ENCODE measurements around the gene TNC. TPM values are rescaled to one million over a fixed set of nuclear protein-coding genes. Genes with fewer than 3 reads are reported as not detected.
A peak's percentile ranks its signal among the peaks of the same experiment; 100 is the strongest.

TNC gene
- total RNA-seq, 1 experiment from 2014 or later = 11.4 TPM

GRCh38 chr9:115146581-115147021 is 28.6 kb upstream of the TNC start:
- no peaks in the 10 kb centered on the region for H3K27me3 ChIP-seq (replicated peaks; ENCODE audit: control insufficient read depth, insufficient read depth, low read length)
- no peaks in the 10 kb centered on the region for H3K36me3 ChIP-seq (ENCODE audit: control insufficient read depth, insufficient read depth, low read length)
- Mint-ChIP-seq H3K9me3 (ENCODE audit: unreplicated experiment) (no peaks in the 10 kb centered on the region), H3K4me3 (ENCODE audit: unreplicated experiment) (no peak overlapping the region), H3K27ac (ENCODE audit: unreplicated experiment) (peak overlapping the region; percentile 19), H3K27me3 (ENCODE audit: insufficient read depth, unreplicated experiment) (peaks cover 2% of the 10 kb centered on the region), H3K4me1 (ENCODE audit: low read depth, unreplicated experiment) (peaks cover 4% of the 10 kb centered on the region), H3K36me3 (ENCODE audit: insufficient read depth, unreplicated experiment) (peaks cover 5% of the 10 kb centered on the region)
- H3K4me1 ChIP-seq = peaks cover 8% of the 10 kb centered on the region
- no peak overlapping the region for H3K4me3 ChIP-seq (ENCODE audit: low read depth, low read length)
- DNase-seq = no peak
- 0 out of 2 replicates have a peak, but pooled peaks cover 5% of the 10 kb centered on the region for H3K9me3 ChIP-seq
- BruUV-seq (replicated peaks) = no TSS peak
- ChIA-PET POLR2A (no interaction called here), CTCF (no interaction called here)
- intact Hi-C loops (cut with micrococcal nuclease; ENCODE audit: unreplicated experiment) = no loop called here
- no peak for TF ChIP-seq CTCF (IDR thresholded peaks at IDR 0.05; ENCODE audit: insufficient read depth in 1 of 2, low read depth in 1 of 2, low read length in 1 of 2, severe bottlenecking in 1 of 2, unreplicated experiment in 1 of 2)

GRCh38 chr9:115144706-115145105 is 26.7 kb upstream of the TNC start:
- ChIA-PET POLR2A (no interaction called here), CTCF (no interaction called here)
- TF ChIP-seq CTCF (IDR thresholded peaks at IDR 0.05; ENCODE audit: insufficient read depth in 1 of 2, low read depth in 1 of 2, low read length in 1 of 2, severe bottlenecking in 1 of 2, unreplicated experiment in 1 of 2) = no peak
- no peaks in the 10 kb centered on the region for H3K9me3 Mint-ChIP-seq (ENCODE audit: unreplicated experiment)
- H3K36me3 Mint-ChIP-seq (ENCODE audit: insufficient read depth, unreplicated experiment) = peaks cover 5% of the 10 kb centered on the region
- no peak for DNase-seq
- no peak overlapping the region for H3K27ac Mint-ChIP-seq (ENCODE audit: unreplicated experiment)
- Histone ChIP-seq H3K4me3 (ENCODE audit: low read depth, low read length) (no peak overlapping the region), H3K9me3 (0 out of 2 replicates have a peak, but pooled peaks cover 5% of the 10 kb centered on the region), H3K36me3 (ENCODE audit: control insufficient read depth, insufficient read depth, low read length) (no peaks in the 10 kb centered on the region), H3K27me3 (replicated peaks; ENCODE audit: control insufficient read depth, insufficient read depth, low read length) (no peaks in the 10 kb centered on the region), H3K4me1 (peaks cover 8% of the 10 kb centered on the region)
- H3K4me1 Mint-ChIP-seq (ENCODE audit: low read depth, unreplicated experiment) = peaks cover 4% of the 10 kb centered on the region
- intact Hi-C loops (cut with micrococcal nuclease; ENCODE audit: unreplicated experiment) = no loop called here
- peaks cover 2% of the 10 kb centered on the region for H3K27me3 Mint-ChIP-seq (ENCODE audit: insufficient read depth, unreplicated experiment)
- no peak overlapping the region for H3K4me3 Mint-ChIP-seq (ENCODE audit: unreplicated experiment)
- no TSS peak for BruUV-seq (replicated peaks)

GRCh38 chr9:115143689-115144088 is 25.7 kb upstream of the TNC start:
- BruUV-seq (replicated peaks) = no TSS peak
- intact Hi-C loops (cut with micrococcal nuclease; ENCODE audit: unreplicated experiment) = no loop called here
- CTCF ChIA-PET = no interaction called here

More at GRCh38 chr9:115143689-115144088, 25.7 kb upstream of the TNC start:
- H3K27me3 Mint-ChIP-seq (ENCODE audit: insufficient read depth, unreplicated experiment) = peaks cover 2% of the 10 kb centered on the region
- Histone ChIP-seq H3K4me3 (ENCODE audit: low read depth, low read length) (no peak overlapping the region), H3K4me1 (peaks cover 8% of the 10 kb centered on the region), H3K27me3 (replicated peaks; ENCODE audit: control insufficient read depth, insufficient read depth, low read length) (no peaks in the 10 kb centered on the region), H3K9me3 (0 out of 2 replicates have a peak, but pooled peaks cover 5% of the 10 kb centered on the region), H3K36me3 (ENCODE audit: control insufficient read depth, insufficient read depth, low read length) (no peaks in the 10 kb centered on the region)
- peaks cover 5% of the 10 kb centered on the region for H3K36me3 Mint-ChIP-seq (ENCODE audit: insufficient read depth, unreplicated experiment)
- no peaks in the 10 kb centered on the region for H3K9me3 Mint-ChIP-seq (ENCODE audit: unreplicated experiment)
- H3K27ac Mint-ChIP-seq (ENCODE audit: unreplicated experiment) = no peak overlapping the region
- H3K4me1 Mint-ChIP-seq (ENCODE audit: low read depth, unreplicated experiment) = peaks cover 4% of the 10 kb centered on the region
- DNase-seq = no peak
- no peak overlapping the region for H3K4me3 Mint-ChIP-seq (ENCODE audit: unreplicated experiment)
- TF ChIP-seq CTCF (IDR thresholded peaks at IDR 0.05; ENCODE audit: insufficient read depth in 1 of 2, low read depth in 1 of 2, low read length in 1 of 2, severe bottlenecking in 1 of 2, unreplicated experiment in 1 of 2) = no peak
- POLR2A ChIA-PET = no interaction called here
